Stimulated activated CD4-positive, alpha-beta T cell treated with anti-CD3 and anti-CD28 coated beads, Interleukin-1b, Interleukin-23, amount 100 ng/mL, for 4 hours (primary cell): ENCODE measurements around the gene YIPF1.

Experiments
- DNase-seq, 2 donors: peaks; one replicate each; pipeline ENCODE4 v3.0.0-alpha.2; 2020; ENCODE audit warnings: low read depth in 2 of 2

The YIPF1 gene

GRCh38 chr1:53889304-53890298, at the start of gene YIPF1:
YIPF1 (minus strand) TSS chr1:53889797; CDS start chr1:53888937, 860 bp downstream.
- DNase-seq: peak; percentile 75 to 77

- DNase-seq: no peak
Observed at GRCh38 chr1:53938136-53938830, 48.7 kb upstream of the YIPF1 start.

- DNase-seq: no peak
Observed at GRCh38 chr1:53936430-53936829, 46.8 kb upstream of the YIPF1 start.

GRCh38 chr1:53934170-53934765, 44.7 kb upstream of the YIPF1 start:
- DNase-seq: no peak

GRCh38 chr1:53931523-53931922, 41.9 kb upstream of the YIPF1 start:
- DNase-seq: no peak

GRCh38 chr1:53930932-53931331, 41.3 kb upstream of the YIPF1 start:
- no peak for DNase-seq

- no peak for DNase-seq
Observed at GRCh38 chr1:53929246-53929960, 39.8 kb upstream of the YIPF1 start.

GRCh38 chr1:53927376-53927881, 37.8 kb upstream of the YIPF1 start:
- no peak for DNase-seq

- no peak for DNase-seq
Observed at GRCh38 chr1:53919675-53920066, 30.1 kb upstream of the YIPF1 start.

GRCh38 chr1:53918343-53918742, 28.7 kb upstream of the YIPF1 start:
- no peak for DNase-seq

GRCh38 chr1:53913352-53914033, 23.9 kb upstream of the YIPF1 start:
- no peak for DNase-seq

GRCh38 chr1:53911442-53911841, 21.8 kb upstream of the YIPF1 start:
- DNase-seq: no peak

GRCh38 chr1:53909946-53910345, 20.3 kb upstream of the YIPF1 start:
- no peak for DNase-seq

- DNase-seq: no peak
Observed at GRCh38 chr1:53906121-53906520, 16.5 kb upstream of the YIPF1 start.

- DNase-seq: no peak
Observed at GRCh38 chr1:53905509-53905908, 15.9 kb upstream of the YIPF1 start.

GRCh38 chr1:53902235-53903138, 12.9 kb upstream of the YIPF1 start:
- DNase-seq: no peak

GRCh38 chr1:53899708-53900107, 10.1 kb upstream of the YIPF1 start:
- no peak for DNase-seq

GRCh38 chr1:53899206-53899628, 9.6 kb upstream of the YIPF1 start:
- no peak for DNase-seq

- no peak for DNase-seq
Observed at GRCh38 chr1:53896635-53897229, 7.1 kb upstream of the YIPF1 start.
